ENCODE measurements around the gene RNPEPL1. TPM values are rescaled to one million over a fixed set of nuclear protein-coding genes. Genes with fewer than 3 reads are reported as not detected.

The RNPEPL1 gene
- polyA plus RNA-seq, 4 donors = 26.2 to 38.7 (median 28.3) TPM

DNA sequence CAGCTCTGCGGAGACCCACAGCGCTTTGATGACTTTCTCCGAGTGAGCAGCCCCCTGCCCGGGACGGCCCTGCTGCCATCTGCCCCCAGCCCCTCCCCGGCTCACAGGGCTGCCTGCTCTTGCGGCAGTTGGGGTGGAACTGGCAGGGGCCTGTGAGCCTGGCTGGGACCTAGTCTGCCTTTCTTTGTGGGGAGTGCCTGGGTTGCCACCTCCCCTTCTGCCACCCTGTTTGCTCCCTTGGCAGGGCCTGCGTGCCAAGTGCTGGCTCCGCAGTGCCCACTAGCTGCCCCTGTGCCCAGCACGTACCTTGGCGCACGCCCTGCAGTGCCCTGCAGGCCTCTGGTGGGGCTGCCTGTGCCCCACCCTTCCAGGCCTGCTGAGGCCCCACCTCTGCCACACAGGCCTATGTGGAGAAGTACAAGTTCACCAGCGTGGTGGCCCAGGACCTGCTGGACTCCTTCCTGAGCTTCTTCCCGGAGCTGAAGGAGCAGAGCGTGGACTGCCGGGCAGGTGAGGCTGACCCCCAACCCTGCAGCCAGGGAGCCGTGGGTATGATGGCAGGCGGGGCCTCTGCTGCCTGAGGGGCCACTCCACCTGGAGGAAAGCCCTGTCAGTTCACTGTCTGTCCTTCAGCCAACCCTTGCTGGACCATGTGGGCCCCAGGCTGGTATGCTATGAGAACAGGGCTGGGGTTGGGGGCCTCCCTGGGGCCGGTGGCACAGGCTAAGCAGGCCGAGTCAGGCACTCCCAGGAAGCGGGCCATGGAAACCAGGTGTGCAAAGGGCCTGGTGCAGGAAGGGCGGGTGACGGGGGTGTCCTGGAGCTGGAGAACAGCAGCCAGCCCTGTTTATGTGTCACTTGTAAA lies 7.0 kb downstream of the RNPEPL1 start:
- DNase-seq (ENCODE audit: low read depth in 4 of 4, low spot score in 3 of 4) = no peak

DNA sequence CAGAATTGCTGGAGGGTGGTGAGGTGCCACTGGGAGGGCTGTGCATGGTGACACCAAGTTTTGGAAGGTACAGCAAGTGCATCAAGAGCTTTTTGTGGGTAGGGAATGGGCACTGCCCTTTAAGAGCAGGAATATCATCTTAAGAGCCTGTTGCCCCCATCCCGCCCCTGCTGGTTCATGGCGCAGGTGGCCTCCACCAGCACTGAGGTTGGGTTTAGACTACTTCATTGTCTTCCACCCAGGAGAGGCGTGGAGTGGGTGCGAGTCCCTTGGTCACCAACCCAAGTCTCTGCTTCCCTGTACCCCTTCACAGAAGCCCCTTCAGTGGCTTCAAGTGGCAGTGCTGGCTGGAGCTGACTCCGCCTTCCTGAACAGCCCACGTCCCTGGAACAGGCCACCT lies 7.8 kb downstream of the RNPEPL1 start:
- DNase-seq (ENCODE audit: low read depth in 4 of 4, low spot score in 3 of 4) = no peak

DNA sequence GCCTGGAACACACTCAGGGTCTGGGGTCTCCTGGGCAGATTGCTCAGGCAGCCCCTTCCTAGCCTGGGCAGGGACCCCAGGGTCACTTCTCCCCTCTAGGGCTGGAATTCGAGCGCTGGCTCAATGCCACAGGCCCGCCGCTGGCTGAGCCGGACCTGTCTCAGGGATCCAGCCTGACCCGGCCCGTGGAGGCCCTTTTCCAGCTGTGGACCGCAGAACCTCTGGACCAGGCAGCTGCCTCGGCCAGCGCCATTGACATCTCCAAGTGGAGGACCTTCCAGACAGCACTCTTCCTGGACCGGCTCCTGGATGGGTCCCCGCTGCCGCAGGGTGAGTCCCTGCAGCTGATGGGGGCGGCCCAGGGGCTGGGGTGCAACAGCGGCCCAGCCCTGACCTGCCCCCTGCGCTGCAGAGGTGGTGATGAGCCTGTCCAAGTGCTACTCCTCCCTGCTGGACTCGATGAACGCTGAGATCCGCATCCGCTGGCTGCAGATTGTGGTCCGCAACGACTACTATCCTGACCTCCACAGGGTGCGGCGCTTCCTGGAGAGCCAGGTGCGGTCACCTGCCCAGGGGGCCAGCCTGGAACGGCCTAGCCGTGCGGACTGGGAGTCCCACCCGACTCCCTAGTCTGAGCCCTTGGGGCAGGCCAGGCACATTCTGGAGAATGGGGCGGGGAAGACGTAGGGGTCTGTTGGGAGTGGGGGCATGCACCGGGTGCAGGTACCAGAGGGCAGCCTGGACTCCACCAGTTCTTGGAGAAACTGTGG lies 8.3 kb downstream of the RNPEPL1 start:
- DNase-seq (ENCODE audit: low read depth in 4 of 4, low spot score in 3 of 4) = no peak

DNA sequence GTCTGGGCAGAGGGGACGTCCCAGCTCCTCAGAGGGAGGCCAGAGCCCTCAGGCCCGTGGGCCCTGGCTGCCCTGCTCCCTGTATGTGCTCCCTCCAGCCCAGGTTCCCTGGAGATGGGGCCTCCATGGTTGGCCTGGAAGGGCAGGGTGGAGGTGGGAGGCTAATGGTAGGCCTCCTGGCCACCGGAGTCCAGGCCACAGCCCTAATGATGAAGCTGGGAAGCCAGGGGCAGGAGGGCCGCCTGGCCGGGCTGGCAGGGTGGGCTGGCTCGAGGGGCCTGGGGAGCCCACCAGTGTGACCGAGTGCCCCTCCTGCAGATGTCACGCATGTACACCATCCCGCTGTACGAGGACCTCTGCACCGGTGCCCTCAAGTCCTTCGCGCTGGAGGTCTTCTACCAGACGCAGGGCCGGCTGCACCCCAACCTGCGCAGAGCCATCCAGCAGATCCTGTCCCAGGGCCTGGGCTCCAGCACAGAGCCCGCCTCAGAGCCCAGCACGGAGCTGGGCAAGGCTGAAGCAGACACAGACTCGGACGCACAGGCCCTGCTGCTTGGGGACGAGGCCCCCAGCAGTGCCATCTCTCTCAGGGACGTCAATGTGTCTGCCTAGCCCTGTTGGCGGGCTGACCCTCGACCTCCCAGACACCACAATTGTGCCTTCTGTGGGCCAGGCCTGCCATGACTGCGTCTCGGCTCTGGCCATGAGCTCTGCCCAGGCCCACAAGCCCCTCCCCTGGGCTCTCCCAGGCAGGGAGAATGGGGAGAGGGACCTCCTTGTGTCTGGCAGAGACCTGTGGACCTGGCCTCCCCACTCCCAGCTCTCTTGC lies 9.2 kb downstream of the RNPEPL1 start:
- DNase-seq (ENCODE audit: low read depth in 4 of 4, low spot score in 3 of 4) = no peak

DNA sequence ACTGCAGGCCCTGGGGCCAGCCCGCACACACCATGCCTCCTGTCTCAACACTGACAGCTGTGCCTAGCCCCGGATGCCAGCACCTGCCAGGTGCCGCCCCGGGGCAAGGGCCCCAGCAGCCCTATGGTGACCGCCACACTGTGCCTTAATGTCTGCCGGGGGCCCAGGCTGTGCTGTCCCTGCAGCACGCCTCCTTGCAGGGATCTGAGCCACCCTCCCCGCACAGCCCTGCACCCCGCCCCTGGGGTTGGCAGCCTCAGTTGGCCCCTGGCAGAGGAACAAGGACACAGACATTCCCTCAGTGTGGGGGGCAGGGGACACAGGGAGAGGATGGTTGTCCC lies 9.8 kb downstream of the RNPEPL1 start:
- DNase-seq (ENCODE audit: low read depth in 4 of 4, low spot score in 3 of 4) = no peak

DNA sequence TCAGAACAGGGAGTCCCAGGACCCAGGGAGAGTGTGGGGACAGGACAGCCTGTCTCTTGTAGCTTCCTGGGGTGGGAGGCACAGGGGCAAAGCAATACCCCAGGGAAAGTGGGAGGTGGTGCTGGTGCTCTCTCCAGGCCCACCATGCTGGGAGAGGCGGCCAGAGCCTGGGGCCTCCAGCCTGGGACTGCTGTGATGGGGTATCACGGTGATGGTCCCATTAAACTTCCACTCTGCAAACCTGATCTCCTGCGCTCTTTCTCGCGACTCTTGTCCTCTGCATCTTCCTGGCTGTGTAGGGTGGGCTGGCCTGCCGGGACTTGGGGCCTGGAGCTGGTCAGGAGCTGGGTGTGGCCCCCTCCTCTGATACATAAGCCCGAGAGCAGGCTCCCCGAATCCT lies 10.2 kb downstream of the RNPEPL1 start:
- no peak for DNase-seq (ENCODE audit: low read depth in 4 of 4, low spot score in 3 of 4)

DNA sequence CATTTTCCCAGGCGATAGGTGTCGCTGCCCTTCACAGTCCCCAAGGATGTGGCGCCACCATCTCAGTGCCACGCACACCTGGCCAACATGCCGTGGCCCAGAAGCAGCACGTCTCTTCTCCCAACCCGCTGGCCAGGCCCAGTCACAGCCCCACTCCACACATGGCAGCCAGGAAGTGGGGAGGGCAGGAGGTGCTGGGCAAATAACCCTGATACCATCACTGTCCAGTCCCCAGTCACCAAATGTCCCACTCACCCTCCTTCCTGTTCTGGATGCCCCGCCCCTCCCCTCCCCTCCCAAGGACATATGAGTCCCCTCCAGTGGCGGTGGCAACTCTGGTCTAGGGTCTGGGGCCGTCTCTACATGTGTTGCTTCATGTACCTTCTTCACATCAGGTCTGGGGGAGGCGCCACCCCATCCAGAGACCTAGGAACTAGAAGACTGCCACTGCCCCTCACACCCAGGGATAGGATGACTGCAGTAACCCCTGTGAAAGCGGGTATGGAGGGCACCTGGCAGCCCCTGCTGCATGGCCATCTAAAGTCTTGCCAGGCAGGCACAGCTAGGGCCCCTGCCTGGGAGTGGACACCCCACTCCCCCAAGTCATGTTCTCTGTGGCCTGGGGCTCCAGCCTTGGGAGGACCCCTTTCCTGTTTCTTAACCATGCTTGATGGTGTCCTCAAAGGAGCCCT lies 10.9 kb downstream of the RNPEPL1 start:
- DNase-seq (ENCODE audit: low read depth in 4 of 4, low spot score in 3 of 4) = no peak

DNA sequence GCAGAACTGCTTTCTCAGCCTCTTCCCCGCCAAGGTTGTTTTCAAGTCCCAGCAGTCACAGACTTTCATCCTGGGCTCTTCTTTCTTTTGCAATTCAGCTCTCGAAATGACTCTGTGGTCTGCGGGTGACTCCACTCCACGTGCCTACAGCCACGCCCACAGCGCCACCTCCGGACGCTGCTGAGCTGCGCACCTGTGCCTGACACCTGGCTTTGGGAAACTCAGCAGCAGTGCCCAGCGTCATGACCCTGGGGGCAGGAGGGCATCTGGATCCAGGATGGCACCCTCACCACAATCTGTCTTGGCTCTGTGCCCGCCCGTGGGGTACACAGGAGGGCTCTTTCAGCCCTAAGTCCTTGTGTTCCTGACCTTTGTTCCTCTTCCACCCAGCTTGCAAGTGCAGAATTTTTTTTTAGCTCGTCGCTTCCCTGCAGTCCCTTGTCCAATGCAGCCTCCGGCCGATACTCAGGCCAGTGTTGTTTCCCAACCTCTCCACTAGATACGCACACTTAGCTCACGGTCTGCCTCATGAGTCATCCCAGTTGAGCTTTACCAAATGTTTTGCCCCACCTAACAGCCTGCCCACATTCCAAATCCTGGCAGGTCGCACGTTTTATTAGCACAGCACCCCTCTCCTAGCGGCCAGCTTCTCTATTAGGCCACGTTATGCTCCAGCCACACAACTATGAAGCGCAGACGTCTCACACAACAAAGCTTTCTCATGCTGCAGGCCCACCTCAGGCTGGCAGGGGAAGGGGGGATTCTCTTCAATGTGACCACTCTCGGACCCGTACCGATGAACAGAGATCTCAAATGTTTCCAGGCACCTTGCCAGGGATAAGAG lies 11.7 kb downstream of the RNPEPL1 start:
- no peak for DNase-seq (ENCODE audit: low read depth in 4 of 4, low spot score in 3 of 4)

DNA sequence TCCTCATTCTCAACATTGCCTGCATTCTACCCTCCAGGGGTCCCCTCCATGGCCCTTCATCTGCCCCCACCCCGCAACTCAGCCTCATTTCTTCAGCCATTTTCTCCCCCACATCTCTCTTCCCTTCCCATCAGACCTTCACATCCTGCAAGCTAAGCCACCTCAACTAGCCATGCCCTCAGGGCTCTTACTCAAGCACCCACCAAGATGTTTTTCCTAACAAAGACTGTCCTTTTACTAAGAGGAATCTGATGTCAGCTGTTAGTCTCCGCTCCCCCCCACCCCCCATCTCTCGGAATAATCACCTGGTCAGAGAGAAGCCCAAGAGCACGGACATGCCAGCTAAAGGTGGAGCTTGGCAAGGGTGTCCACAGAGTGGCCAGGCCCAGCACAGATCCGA lies 13.5 kb downstream of the RNPEPL1 start:
- DNase-seq (ENCODE audit: low read depth in 4 of 4, low spot score in 3 of 4) = no peak

DNA sequence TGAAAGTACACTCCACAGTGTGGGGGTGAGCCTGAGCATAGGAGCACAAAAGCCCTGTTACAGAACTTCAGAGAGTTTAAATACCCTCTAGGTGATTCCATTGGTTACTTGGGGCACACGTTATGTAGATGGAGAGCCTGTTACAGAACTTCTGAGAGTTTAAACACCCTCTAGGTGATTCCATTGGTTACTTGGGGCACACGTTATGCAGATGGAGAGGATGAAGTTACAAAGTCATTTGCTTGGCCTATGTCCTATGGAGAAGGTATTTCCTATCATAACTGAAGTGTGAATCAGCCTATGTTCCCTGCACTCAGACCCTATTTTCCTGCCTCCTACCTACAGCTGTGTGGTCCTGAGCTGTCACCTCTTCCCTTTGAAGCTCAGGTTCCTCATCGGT lies 14.5 kb downstream of the RNPEPL1 start:
- DNase-seq (ENCODE audit: low read depth in 4 of 4, low spot score in 3 of 4) = no peak

DNA sequence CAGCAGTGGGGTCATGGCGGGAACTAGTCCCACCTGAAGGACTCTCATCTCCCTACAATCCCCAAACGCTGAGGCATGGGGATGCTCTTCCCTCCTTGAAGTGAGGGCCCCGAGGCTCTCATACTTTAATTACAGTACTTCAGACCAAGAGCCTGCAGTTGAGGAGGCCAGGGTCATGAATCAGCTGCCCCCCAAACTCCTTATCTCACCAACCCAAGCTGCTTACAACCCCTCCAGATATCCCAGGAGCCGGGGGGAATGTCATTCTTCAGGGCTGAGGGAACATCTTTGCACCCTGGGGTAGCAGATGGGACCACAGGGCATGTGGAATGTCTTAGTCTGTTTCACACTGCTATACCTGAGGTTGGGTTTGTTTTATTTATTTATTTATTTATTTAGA lies 15.5 kb downstream of the RNPEPL1 start:
- DNase-seq (ENCODE audit: low read depth in 4 of 4, low spot score in 3 of 4) = no peak

DNA sequence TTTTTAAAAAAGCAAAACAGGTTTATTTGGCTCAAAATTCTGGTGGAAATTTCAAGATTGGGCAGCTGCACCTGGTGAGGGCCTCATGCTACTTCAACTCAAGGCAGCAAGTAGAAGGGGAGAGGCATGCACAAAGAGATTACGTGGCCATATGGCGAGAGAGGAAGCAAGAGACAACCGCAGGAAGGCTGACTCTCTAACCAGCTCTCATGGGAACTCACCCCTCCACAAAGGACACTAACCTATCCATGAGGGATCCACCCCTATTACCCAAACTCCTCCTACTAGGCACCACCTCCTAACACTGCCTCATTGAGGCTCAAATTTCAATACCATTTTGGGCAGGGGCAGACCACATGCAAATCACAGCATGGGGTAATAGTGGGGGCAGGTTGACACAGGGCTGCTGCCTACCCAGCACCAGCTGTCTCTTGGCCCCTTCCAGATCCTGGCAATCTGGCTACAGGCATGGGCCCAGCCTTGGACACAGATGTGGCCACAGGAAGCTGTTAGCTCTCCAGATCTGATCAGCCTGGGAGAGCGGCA lies 16.3 kb downstream of the RNPEPL1 start:
- DNase-seq (ENCODE audit: low read depth in 4 of 4, low spot score in 3 of 4) = no peak

DNA sequence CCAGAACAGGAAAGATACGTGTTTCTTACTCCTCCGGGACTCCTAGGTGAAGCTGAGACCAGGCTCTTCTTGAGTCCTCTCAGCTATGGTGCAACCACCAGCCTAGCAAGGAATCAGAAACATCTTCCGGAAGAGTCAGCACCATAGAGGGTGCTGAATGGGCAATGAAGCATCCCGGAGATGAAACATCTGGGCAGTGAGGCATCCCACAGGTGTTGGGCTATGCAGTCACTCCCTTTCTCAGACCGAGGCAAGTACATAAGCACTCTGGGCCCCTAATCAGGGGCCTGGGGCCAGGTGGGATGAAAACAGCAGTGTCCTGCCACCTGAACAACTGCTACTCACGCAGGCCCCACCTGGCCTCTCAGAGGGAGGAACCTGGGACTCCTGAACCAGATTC lies 16.8 kb downstream of the RNPEPL1 start:
- no peak for DNase-seq (ENCODE audit: low read depth in 4 of 4, low spot score in 3 of 4)

DNA sequence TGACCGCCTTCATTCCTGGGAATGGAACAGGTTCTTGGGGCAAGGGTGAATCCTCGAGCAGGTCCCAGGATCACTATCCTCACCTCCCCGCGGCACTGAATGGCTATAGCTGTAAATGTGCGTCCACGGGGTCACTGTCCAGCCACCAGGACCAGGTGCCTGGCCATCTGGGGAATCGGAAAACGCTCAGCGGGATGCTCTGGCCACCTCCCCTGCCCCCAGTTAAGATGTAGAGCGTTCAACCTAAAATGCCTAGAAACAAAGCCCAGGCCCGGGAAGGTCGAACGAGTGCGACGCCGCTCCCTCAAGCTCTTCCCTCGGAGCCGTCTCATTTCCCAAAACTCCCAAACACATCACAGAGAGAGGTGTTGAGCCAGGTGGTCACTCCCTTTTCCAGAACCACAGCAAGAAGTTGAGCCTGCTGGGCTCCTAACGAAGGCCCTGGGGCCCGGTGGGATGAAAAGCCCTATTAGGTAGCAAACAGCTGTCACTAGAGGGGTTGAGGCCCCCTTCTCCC lies 17.5 kb downstream of the RNPEPL1 start:
- DNase-seq (ENCODE audit: low read depth in 4 of 4, low spot score in 3 of 4) = no peak

DNA sequence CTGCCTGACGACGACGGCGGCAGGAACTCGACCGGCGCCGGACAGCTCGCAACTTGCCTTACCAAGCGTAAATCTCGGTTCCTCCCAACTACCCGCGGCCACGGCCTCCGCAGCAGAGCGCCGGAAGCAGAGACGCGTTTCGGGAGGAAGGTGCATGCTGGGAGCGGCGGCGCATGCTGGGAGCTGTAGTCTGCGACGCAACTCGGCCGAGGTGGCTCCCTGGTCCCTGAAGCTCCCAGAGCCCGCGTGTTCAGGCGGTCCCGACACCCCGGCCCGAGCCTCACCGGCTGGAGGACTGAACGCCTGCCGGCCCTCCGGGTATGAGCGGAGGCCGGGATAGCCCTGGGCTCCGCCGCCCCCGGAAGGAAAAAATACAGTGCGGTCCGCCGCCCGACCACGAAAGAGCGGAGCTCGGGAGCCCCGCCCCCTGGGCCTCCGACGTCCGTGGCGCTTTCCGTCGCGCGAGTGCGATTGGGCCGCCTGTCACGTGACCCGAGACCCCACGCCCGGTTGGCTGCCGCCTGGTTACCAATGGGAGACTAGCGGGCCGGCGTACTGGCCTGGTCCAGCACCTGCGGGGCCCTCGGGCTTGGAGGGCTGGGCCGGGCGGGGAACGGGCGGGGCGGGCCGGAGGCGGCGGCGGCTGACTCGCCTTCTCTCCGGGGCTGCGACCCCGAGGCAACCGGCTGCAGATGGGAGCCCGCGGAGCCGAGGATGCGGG lies 18.1 kb downstream of the RNPEPL1 start, which contains the start of gene CAPN10:
Gene CAPN10 (plus strand): TSS at position 537 of the 721 bp plus-strand sequence. CDS start 178 bp downstream, at position 715.
- DNase-seq (ENCODE audit: low read depth in 4 of 4, low spot score in 3 of 4) = peak; percentile 88 to 94 (median 92)

DNA sequence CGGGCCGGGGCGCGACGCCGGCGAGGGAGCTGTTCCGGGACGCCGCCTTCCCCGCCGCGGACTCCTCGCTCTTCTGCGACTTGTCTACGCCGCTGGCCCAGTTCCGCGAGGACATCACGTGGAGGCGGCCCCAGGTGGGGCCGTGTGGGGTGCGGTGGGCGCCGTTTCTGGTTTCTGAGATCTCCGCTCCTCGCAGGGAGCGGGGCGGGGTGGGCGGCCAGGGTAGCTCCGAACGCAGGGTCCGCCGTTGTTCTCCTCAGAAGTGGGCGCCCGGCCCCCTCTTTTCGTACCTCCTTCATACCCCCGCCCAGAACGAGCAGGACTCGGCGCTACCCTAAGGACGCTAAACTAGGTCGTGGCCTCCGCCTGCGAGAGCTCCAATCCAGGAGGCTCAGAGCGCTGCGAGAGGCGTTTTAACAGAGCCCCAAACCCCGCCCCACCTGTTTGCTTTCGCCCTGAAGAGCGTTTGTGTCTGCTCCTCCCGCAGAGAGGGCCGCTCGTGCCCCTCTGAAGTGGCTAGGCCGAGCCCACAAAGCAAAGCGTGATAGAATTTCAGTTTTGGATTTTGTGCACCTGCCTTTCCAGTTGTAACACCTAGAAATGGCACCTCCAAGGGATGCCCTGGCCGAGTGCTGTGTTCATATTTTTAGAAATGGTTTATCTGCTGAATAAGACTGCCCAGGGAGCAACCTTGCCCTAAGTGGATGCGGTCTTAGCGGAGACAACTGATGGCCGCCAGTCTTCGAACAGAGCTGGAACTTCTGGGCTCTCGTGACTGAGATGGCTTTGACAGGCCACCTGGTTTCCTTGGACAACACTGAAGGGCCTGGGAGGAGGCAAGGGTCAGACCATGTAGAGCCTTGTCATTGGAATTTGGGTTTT lies 18.9 kb downstream of the RNPEPL1 start:
- no peak for DNase-seq (ENCODE audit: low read depth in 4 of 4, low spot score in 3 of 4)

DNA sequence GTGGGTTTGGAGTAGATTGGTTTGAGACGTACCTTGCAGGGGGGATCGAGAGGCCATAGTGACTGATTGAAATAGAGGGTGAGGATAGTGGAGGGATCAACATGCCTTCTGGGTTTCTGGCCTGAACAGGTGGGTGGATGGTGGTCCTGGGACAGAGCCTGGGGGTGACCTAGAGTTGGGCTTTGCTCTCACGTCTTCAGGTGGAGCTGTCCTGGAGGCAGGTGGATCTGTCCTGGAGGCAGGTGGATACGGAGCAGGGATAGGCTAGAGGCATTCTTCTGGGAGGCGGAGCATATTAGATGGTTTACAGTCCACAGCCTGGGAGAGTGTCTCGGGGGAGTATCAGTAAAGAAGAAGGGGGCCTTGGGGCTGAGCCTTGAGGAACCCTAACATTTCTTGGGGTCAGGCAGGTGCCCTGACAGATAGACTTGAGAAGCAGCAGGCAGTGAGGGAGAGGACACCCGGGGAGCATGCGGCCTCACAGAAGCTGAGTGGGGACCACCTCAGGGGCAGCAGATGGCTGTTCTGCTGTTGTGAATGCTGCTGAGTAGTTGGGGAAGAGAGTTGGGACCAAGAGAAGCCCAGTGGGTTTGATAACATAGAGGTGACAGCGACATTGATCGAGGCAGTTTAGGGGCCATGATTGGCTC lies 19.8 kb downstream of the RNPEPL1 start:
- DNase-seq (ENCODE audit: low read depth in 4 of 4, low spot score in 3 of 4) = no peak

Data from right renal pelvis (tissue), 4 donors.